ENCODE data around the gene CRISP2. TPM values are rescaled to one million over a fixed set of nuclear protein-coding genes. Genes with fewer than 3 reads are reported as not detected.

CRISP2 gene
- total and polyA plus RNA-seq, 2 of the 8 experiments (the other 6 are each of a cell fraction or from before 2014, with no cell fraction given): 0.06 TPM; not detected in 1

- FAIRE-seq: peak; percentile 7
- no peak overlapping the region for H2BK120ac ChIP-seq (replicated peaks; ENCODE audit: low read depth, low read length)
- no peak overlapping the region for H3K4ac ChIP-seq (replicated peaks; ENCODE audit: insufficient read length, low read depth, low read length)
- no peaks in the 10 kb centered on the region for H3K23me2 ChIP-seq (ENCODE audit: low read depth, low read length)
- no peaks in the 10 kb centered on the region for H3K4me1 ChIP-seq (replicated peaks in 1 of 4; ENCODE audit: control insufficient read depth in 3 of 4, insufficient read depth in 4 of 4, low read length in 3 of 4)
- no peak overlapping the region for H2AFZ ChIP-seq (ENCODE audit: low read length)
- no peak overlapping the region for H2BK20ac ChIP-seq (ENCODE audit: low read length)
- H4K20me1 ChIP-seq (replicated peaks in 1 of 2; ENCODE audit: control insufficient read depth in 1 of 2, insufficient read depth in 2 of 2, low read length in 2 of 2): no peaks in the 10 kb centered on the region
- no peaks in the 10 kb centered on the region for H3K79me2 ChIP-seq (ENCODE audit: control insufficient read depth in 1 of 2, insufficient read depth in 2 of 2, low read length in 2 of 2)
- no peak overlapping the region for H2BK15ac ChIP-seq (ENCODE audit: low read length)
- H3K56ac ChIP-seq (replicated peaks; ENCODE audit: insufficient read length, low read depth, low read length): no peak overlapping the region
- no peak overlapping the region for H3K4me3 ChIP-seq (ENCODE audit: extremely low read depth in 1 of 4, insufficient read depth in 2 of 4, low read depth in 3 of 4, low read length in 4 of 4)
- TF ChIP-seq SP4 (IDR thresholded peaks at IDR 0.05; ENCODE audit: low read length) (no peak), RFX5 (IDR thresholded peaks at IDR 0.05; ENCODE audit: borderline replicate concordance, low read depth, low read length) (no peak), KDM1A (IDR thresholded peaks at IDR 0.05; ENCODE audit: borderline replicate concordance, low read length) (no peak), JUND (IDR thresholded peaks at IDR 0.05; ENCODE audit: low read length) (no peak), CBX8 (IDR thresholded peaks at IDR 0.05; ENCODE audit: borderline replicate concordance, low read depth, low read length) (no peak), HDAC6 (IDR thresholded peaks at IDR 0.05; ENCODE audit: low read depth, low read length) (no peak), YY1 (IDR thresholded peaks at IDR 0.05; ENCODE audit: low read depth, low read length) (no peak), E2F6 (IDR thresholded peaks at IDR 0.05) (no peak), CBX5 (IDR thresholded peaks at IDR 0.05; ENCODE audit: low read depth, low read length) (no peak), CTBP2 (IDR thresholded peaks at IDR 0.05; ENCODE audit: borderline replicate concordance, insufficient read depth, insufficient read length, low read length) (no peak), EP300 (IDR thresholded peaks at IDR 0.05; ENCODE audit: borderline replicate concordance in 1 of 2, low read depth in 2 of 2, low read length in 2 of 2) (no peak)
- CTCF ChIA-PET (ENCODE audit: partially characterized antibody): no interaction called here
- POLR2A ChIA-PET (ENCODE audit: partially characterized antibody): no interaction called here
- H3K14ac ChIP-seq (ENCODE audit: insufficient read length): no peak overlapping the region
- no peak overlapping the region for H2AK5ac ChIP-seq (ENCODE audit: low read depth, low read length)
- no peak overlapping the region for H2BK12ac ChIP-seq (ENCODE audit: low read depth, low read length)
- no peak for DNase-seq (ENCODE audit: low read depth in 1 of 2, low spot score in 2 of 2)
- no peak overlapping the region for H3K27ac ChIP-seq (ENCODE audit: low read depth, low read length)
- no peaks in the 10 kb centered on the region for H3K9me3 ChIP-seq (ENCODE audit: insufficient read depth in 2 of 2, low read depth in 1 of 2, low read length in 1 of 2)
- no peak overlapping the region for H3K9ac ChIP-seq (replicated peaks in 1 of 4; ENCODE audit: extremely low read depth in 1 of 4, low read depth in 3 of 4, low read length in 3 of 4)
- H3K18ac ChIP-seq (ENCODE audit: extremely low read depth, low read length): no peak overlapping the region
- no peaks in the 10 kb centered on the region for H3K79me1 ChIP-seq (ENCODE audit: low read depth, low read length)
- no peaks in the 10 kb centered on the region for H3K27me3 ChIP-seq (replicated peaks in 1 of 4; ENCODE audit: control insufficient read depth in 3 of 4, extremely low read depth in 1 of 4, insufficient read depth in 3 of 4, low read length in 3 of 4)
- no peak overlapping the region for H4K5ac ChIP-seq (ENCODE audit: insufficient read length, low read depth, low read length)
- no peaks in the 10 kb centered on the region for H3K36me3 ChIP-seq (ENCODE audit: control insufficient read depth in 2 of 4, insufficient read depth in 4 of 4, low read length in 3 of 4)
- H3K4me2 ChIP-seq (ENCODE audit: insufficient read depth in 1 of 2, low read depth in 2 of 2, low read length in 2 of 2): no peak overlapping the region
- H4K8ac ChIP-seq (ENCODE audit: extremely low read depth, insufficient read depth, low read length): no peak overlapping the region
- H2BK5ac ChIP-seq (ENCODE audit: low read depth, low read length): no peak overlapping the region
- no CpG with 5 or more reads among the region's 1 CpG for WGBS, 2 experiments (ENCODE audit: extremely low coverage in 1 of 2, insufficient coverage in 1 of 2, insufficient read length in 1 of 2, insufficient replicate concordance in 2 of 2, low coverage in 1 of 2, low lambda C conversion rate in 2 of 2, missing lambda C conversion rate in 1 of 2)
- H3K23ac ChIP-seq (ENCODE audit: insufficient read length): no peak overlapping the region
- H4K91ac ChIP-seq (replicated peaks; ENCODE audit: insufficient read length, low read length): no peak overlapping the region
Observed at GRCh38 chr6:49653942-49654341, 59.4 kb downstream of the CRISP2 start.

All from H1 (cell line).